GM12878 (cell line): ENCODE measurements around the gene THRB.

Source experiments
- CTCF ChIP-seq, 3 experiments: IDR thresholded peaks in 2 of 3; conservative IDR thresholded peaks in 1 of 3; 2 replicates each; pipeline ENCODE4 v1.5.1; 2011; ENCODE audit warnings: low read depth in 3 of 3, low read length in 3 of 3, mild to moderate bottlenecking in 3 of 3, control low read depth in 2 of 3, moderate library complexity in 2 of 3, inconsistent platforms in 1 of 3, mixed read lengths in 1 of 3; ENCODE audit not compliant: control insufficient read depth in 2 of 3, insufficient read depth in 1 of 3; ENCODE audit errors: extremely low read depth in 1 of 3
- ESRRA ChIP-seq: IDR thresholded peaks from 2 replicates; pipeline ENCODE4 v1.6.1; 2012; ENCODE audit warnings: mild to moderate bottlenecking, low read length, improper control_type of control experiment
- EZH2 ChIP-seq: IDR thresholded peaks from 2 replicates; pipeline ENCODE4 v1.6.1; 2012; ENCODE audit warnings: low read depth, mild to moderate bottlenecking, control low read depth, inconsistent platforms, low read length, borderline replicate concordance; ENCODE audit not compliant: control insufficient read depth
- HDAC6 ChIP-seq: fragments of 200-600 bp; sonication (generic); IDR thresholded peaks from one replicate; pipeline ENCODE4 v1.8.0; 2017; ENCODE audit warnings: antibody characterized with exemption; ENCODE audit not compliant: unreplicated experiment
- KDM1A ChIP-seq: fragments of 200-600 bp; sonication (generic); IDR thresholded peaks from 2 replicates; pipeline ENCODE4 v1.6.1; 2016; ENCODE audit warnings: borderline replicate concordance
- LARP7 ChIP-seq: fragments of 450-650 bp; IDR thresholded peaks from 2 replicates; pipeline ENCODE4 v1.6.1; 2017; ENCODE audit warnings: mild to moderate bottlenecking
- MAX ChIP-seq: IDR thresholded peaks from 2 replicates; pipeline ENCODE4 v1.6.1; 2012; ENCODE audit warnings: low read depth, low read length, improper control_type of control experiment
- MLLT1 ChIP-seq: fragments of 450-650 bp; IDR thresholded peaks from 2 replicates; pipeline ENCODE4 v1.6.1; 2016; ENCODE audit warnings: mild to moderate bottlenecking
- SIX5 ChIP-seq: IDR thresholded peaks from 2 replicates; pipeline ENCODE4 v1.6.1; 2011; ENCODE audit warnings: mild to moderate bottlenecking, low read depth, low read length, moderate library complexity; ENCODE audit not compliant: severe bottlenecking
- SPI1 ChIP-seq: IDR thresholded peaks from 2 replicates; pipeline ENCODE4 v1.6.1; 2011; ENCODE audit warnings: low read depth, mild to moderate bottlenecking, low read length, moderate library complexity, borderline replicate concordance; ENCODE audit not compliant: insufficient read depth
- ZBTB33 ChIP-seq: fragments of 450-650 bp; IDR thresholded peaks from 2 replicates; pipeline ENCODE4 v1.6.1; 2017; ENCODE audit warnings: mild to moderate bottlenecking
- ZNF592 ChIP-seq: fragments of 450-650 bp; IDR thresholded peaks from 2 replicates; pipeline ENCODE4 v1.6.1; 2017; ENCODE audit warnings: mild to moderate bottlenecking, moderate library complexity

GRCh38 chr3:24261521-24261920 is 233.1 kb downstream of the THRB start:
- TF ChIP-seq MLLT1 (no peak), EZH2 (no peak), ZBTB33 (no peak), ESRRA (no peak), CTCF (IDR thresholded peaks at IDR 0.05 in 2 of 3, conservative IDR thresholded peaks at IDR 0.05 in 1 of 3; ENCODE audit: control insufficient read depth in 2 of 3, extremely low read depth in 1 of 3, insufficient read depth in 1 of 3, low read depth in 3 of 3, low read length in 3 of 3) (no peak), SPI1 (no peak), KDM1A (no peak), LARP7 (no peak), MAX (no peak), HDAC6 (no peak), SIX5 (no peak), ZNF592 (no peak)
